ENCODE measurements around the gene CNTNAP2.

The CNTNAP2 gene

DNA sequence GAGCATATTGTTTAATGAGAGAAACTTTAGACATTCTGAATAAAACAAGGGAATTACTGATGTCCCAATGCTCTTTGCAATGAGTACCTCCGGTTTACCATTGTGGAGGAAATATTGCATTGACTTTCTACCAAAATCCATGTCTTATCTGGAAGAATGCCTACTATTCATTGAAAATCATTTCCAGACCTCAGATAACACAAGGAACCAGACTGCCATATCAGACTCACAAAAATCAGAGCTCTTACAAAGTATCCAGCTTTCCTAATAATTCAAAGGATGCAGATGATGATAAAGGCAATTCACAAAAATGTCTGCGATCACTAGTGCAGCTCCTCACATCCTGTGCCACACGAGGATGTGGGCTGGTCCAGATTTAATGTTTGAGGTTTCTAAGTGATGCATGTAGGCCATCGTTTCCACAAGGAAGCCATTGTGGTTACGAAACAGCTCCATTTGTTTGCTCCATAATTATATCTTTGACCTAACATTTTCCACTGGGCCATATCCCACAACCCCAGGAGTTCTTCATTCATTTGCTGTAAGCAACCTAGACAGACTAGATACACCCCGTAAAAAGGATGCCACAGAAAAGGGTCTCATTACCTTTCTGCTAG, 1642.8 kb downstream of the CNTNAP2 start:
- H3K4me2 ChIP-seq, result no peak overlapping the region
- H3K79me2 ChIP-seq (ENCODE audit: insufficient read depth, low read depth), result no peaks in the 10 kb centered on the region
- no peaks in the 10 kb centered on the region for H4K20me1 ChIP-seq (ENCODE audit: insufficient read depth)
- H3K4me3 ChIP-seq (IDR thresholded peaks at IDR 0.05; ENCODE audit: insufficient read depth, low read depth, low read length), result no peak overlapping the region
- TF ChIP-seq, protein P1, sequence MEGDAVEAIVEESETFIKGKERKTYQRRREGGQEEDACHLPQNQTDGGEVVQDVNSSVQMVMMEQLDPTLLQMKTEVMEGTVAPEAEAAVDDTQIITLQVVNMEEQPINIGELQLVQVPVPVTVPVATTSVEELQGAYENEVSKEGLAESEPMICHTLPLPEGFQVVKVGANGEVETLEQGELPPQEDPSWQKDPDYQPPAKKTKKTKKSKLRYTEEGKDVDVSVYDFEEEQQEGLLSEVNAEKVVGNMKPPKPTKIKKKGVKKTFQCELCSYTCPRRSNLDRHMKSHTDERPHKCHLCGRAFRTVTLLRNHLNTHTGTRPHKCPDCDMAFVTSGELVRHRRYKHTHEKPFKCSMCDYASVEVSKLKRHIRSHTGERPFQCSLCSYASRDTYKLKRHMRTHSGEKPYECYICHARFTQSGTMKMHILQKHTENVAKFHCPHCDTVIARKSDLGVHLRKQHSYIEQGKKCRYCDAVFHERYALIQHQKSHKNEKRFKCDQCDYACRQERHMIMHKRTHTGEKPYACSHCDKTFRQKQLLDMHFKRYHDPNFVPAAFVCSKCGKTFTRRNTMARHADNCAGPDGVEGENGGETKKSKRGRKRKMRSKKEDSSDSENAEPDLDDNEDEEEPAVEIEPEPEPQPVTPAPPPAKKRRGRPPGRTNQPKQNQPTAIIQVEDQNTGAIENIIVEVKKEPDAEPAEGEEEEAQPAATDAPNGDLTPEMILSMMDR (conservative IDR thresholded peaks at IDR 0.05; ENCODE audit: low read depth, low read length), result no peak
- no peak overlapping the region for H3K9ac ChIP-seq
- H3K27ac ChIP-seq, result no peak overlapping the region
- no peak overlapping the region for H2AFZ ChIP-seq (ENCODE audit: low read depth)
- no peaks in the 10 kb centered on the region for H3K27me3 ChIP-seq (ENCODE audit: insufficient read depth, low read depth)
- H3K4me1 ChIP-seq (ENCODE audit: low read depth, poor library complexity, severe bottlenecking), result no peaks in the 10 kb centered on the region
- no peaks in the 10 kb centered on the region for H3K36me3 ChIP-seq (ENCODE audit: insufficient read depth)

DNA sequence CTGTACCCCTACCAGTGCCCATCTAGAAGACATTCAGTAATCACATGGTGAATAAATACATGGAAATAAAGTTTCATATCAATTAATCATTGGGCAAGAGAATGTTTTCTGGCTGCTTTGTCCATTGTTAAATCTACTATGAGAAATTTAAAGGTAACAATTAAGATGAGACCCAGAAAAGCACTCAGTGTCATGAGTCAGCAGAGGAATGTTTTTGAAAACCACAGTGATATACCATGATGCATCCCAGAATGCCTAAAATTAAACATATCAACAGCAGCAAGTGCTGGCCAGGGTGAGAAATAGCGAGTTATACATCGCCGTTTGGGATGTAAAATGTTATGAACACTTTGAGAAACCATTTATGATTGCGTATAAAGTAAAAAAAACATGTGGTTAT, 1648.7 kb downstream of the CNTNAP2 start:
- Histone ChIP-seq H3K9ac (no peak overlapping the region), H3K27me3 (ENCODE audit: insufficient read depth, low read depth) (no peaks in the 10 kb centered on the region), H3K4me3 (IDR thresholded peaks at IDR 0.05; ENCODE audit: insufficient read depth, low read depth, low read length) (no peak overlapping the region), H2AFZ (ENCODE audit: low read depth) (no peak overlapping the region), H4K20me1 (ENCODE audit: insufficient read depth) (no peaks in the 10 kb centered on the region), H3K4me2 (no peak overlapping the region), H3K36me3 (ENCODE audit: insufficient read depth) (no peaks in the 10 kb centered on the region), H3K4me1 (ENCODE audit: low read depth, poor library complexity, severe bottlenecking) (no peaks in the 10 kb centered on the region), H3K79me2 (ENCODE audit: insufficient read depth, low read depth) (no peaks in the 10 kb centered on the region), H3K27ac (no peak overlapping the region)
- TF ChIP-seq, protein P1 (conservative IDR thresholded peaks at IDR 0.05; ENCODE audit: low read depth, low read length), result no peak

DNA sequence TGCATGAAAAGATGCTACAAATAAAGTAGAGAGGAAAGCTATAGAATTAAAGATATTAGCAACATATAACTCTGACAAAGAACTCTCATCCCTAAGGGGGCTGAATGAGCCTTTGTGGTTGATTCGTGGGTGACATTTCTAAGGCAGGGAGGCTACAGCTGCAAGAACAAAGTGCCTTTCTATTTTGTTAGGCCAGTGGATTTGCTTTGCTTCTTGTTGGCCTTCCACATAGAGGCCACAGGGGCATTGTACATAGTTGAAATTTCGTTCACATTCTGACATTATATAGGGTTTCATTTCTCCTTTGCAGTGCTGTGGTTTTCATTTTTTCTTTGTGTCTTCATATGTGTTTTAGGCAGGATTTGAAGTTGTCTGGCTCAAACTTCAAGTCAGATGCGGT, 1654.7 kb downstream of the CNTNAP2 start:
- H3K4me2 ChIP-seq, result no peak overlapping the region; the same call in 1 of the 2 replicates
- H4K20me1 ChIP-seq (ENCODE audit: insufficient read depth), result no peaks in the 10 kb centered on the region
- no peak overlapping the region for H3K9ac ChIP-seq
- H3K4me1 ChIP-seq (ENCODE audit: low read depth, poor library complexity, severe bottlenecking), result peaks cover 22% of the 10 kb centered on the region
- no peak overlapping the region for H3K4me3 ChIP-seq (IDR thresholded peaks at IDR 0.05; ENCODE audit: insufficient read depth, low read depth, low read length)
- no peaks in the 10 kb centered on the region for H3K27me3 ChIP-seq (ENCODE audit: insufficient read depth, low read depth)
- H3K27ac ChIP-seq, result no peak overlapping the region
- TF ChIP-seq, protein P1 (conservative IDR thresholded peaks at IDR 0.05; ENCODE audit: low read depth, low read length), result no peak
- H3K79me2 ChIP-seq (ENCODE audit: insufficient read depth, low read depth), result no peaks in the 10 kb centered on the region
- no peaks in the 10 kb centered on the region for H3K36me3 ChIP-seq (ENCODE audit: insufficient read depth)
- H2AFZ ChIP-seq (ENCODE audit: low read depth), result peak overlapping the region; percentile 27; the same call in 1 of the 2 replicates

DNA sequence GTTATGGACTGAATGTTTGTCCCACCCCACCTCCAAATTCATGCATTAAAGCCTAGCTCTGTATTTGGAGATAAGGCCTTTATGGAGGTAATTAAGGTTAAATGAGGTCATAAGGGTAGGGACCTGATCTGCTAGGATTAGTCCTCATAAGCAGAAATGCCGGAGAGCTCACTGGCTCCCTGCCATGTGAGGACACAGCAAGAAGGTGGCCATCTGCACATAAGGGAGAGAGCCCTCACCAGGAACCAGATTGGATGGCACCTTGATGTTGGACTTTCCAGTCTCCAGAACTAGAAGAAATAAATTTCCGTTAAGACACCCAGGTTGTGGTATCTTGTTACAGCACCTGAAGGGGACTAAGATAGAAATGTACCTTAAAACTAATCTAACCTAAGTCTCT, 1657.9 kb downstream of the CNTNAP2 start:
- TF ChIP-seq, protein P1 (conservative IDR thresholded peaks at IDR 0.05; ENCODE audit: low read depth, low read length), result no peak
- Histone ChIP-seq H3K36me3 (ENCODE audit: insufficient read depth) (no peaks in the 10 kb centered on the region), H3K79me2 (ENCODE audit: insufficient read depth, low read depth) (no peaks in the 10 kb centered on the region)

More for the DNA sequence above, 1657.9 kb downstream of the CNTNAP2 start:
- H3K27me3 ChIP-seq (ENCODE audit: insufficient read depth, low read depth), result no peaks in the 10 kb centered on the region
- H3K9ac ChIP-seq, result no peak overlapping the region
- no peaks in the 10 kb centered on the region for H4K20me1 ChIP-seq (ENCODE audit: insufficient read depth)
- H3K4me1 ChIP-seq (ENCODE audit: low read depth, poor library complexity, severe bottlenecking), result peaks cover 22% of the 10 kb centered on the region
- no peak overlapping the region for H3K27ac ChIP-seq
- no peak overlapping the region for H2AFZ ChIP-seq (ENCODE audit: low read depth)
- H3K4me2 ChIP-seq, result no peak overlapping the region
- H3K4me3 ChIP-seq (IDR thresholded peaks at IDR 0.05; ENCODE audit: insufficient read depth, low read depth, low read length), result no peak overlapping the region

All from KMS-11 (cell line).